Measurements from ENCODE around the gene FERMT3.

Gene FERMT3

DNA sequence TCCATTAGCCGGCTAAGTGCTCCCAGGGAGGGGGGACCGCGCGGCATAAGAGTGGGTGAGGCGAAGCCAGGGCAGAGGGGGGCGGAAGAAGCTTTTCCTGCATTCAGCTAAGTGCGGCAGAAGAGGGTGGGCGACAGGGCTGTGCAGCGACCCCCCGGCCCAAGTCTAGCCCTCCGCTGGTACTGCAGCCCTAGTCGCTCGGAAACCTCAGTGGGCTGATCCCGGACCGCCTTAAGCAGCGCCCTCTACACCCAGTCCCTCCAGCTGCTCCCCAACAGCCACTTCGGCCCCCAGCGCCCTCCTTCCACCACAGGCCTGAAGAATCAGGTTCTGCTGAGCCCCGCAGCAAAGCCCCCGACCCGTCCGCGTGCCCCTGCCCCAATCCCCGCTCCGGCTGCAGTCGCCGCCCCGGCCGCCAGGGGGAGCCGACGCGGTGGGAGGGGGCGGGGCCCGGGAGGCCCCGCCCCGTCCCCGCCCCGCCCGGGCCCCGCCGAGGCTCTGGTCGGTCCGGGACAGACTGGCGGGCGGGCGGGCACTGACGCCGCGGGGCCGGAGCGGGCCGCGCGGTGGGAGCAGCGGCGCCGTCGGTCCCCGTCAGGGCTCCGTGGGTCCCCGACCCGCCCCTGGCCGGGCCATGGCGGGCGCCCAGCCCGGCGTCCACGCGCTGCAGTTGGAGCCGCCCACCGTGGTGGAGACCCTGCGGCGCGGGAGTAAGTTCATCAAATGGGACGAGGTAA lies 44.7 kb downstream of the FERMT3 start, which contains the start of gene PLCB3:
TSS of gene PLCB3 (plus strand) at position 515 of the 737 bp plus-strand sequence. CDS start at position 635, 120 bp downstream.
- peak; percentile 59 to 63 for DNase-seq

DNA sequence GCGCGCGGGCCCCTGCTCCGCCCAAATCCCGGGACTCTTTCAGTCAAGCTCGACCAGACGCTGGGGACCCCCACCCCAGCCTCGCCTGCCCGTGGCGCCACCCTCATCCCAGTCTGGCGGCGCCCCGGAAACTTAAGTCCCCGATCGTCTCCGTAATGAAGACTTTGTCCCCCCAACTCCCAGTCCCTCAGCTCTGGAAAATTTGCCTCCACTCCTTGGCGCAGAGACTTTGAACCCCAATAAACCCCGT lies 45.2 kb downstream of the FERMT3 start:
- DNase-seq = no peak

- DNase-seq = no peak
These were observed 45.7 kb downstream of the FERMT3 start for GRCh38 chr11:64252003-64252872.

DNA sequence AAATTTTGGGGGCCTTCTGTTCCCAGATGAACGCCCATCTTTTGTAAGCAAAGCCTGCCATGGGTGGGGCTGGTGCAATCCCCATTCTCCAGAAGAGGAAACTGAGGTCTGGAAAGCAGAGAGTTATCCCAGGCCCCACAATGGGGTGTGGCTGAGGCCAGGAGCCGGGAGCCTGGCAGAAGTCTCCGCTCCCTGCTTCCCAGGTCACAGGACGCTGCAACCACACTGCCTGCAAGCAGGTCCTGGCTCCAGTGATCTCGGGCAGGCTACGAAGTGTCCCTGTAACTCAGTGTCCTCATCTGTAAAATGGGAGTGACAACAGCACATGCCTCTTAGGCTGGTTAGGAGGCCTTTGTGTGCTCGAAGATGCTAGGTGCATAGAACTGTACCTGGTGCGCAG lies 46.5 kb downstream of the FERMT3 start:
- no peak for DNase-seq

DNA sequence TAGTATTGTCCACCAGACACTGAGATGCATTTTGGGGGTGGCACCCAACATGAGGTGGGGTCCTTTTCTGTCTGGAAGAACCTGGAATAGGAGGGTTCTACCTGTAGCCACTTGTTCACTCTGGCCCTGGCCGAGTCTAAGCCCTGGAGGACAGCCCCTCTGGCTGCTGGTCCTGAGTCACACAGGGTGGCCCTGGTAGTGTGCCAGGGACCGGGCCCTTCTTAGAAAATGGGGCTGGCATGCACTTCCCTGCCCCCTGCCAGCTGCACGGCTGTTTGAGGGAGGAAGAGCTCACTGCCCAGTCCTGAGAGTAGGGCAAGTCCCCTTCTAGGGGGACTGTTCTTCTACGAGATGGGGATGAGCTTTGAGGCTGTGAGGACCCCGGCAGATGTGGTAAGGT lies 47.0 kb downstream of the FERMT3 start:
- no peak for DNase-seq

DNA sequence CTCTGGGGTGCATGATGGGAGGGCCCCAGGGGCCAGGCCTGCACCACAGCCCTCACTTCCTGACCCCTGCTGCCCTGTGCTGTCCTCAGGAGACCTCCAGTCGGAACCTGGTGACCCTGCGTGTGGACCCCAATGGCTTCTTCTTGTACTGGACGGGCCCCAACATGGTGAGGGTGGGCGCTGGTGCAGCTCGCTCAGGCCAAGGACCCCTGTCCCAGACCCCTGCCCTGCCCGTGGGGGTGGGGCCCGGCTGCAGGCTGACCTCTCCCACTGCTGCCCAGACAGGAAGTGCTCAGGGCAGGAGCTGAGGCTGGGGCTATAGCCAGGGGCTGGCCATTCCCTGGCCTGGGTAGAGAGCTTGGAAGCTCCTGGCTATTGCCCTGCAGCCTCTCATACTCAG lies 47.8 kb downstream of the FERMT3 start:
- no peak for DNase-seq

- no peak for DNase-seq
These were observed 48.9 kb downstream of the FERMT3 start for GRCh38 chr11:64255135-64256128.

GRCh38 chr11:64256300-64256699 lies 49.8 kb downstream of the FERMT3 start:
- DNase-seq = no peak

DNA sequence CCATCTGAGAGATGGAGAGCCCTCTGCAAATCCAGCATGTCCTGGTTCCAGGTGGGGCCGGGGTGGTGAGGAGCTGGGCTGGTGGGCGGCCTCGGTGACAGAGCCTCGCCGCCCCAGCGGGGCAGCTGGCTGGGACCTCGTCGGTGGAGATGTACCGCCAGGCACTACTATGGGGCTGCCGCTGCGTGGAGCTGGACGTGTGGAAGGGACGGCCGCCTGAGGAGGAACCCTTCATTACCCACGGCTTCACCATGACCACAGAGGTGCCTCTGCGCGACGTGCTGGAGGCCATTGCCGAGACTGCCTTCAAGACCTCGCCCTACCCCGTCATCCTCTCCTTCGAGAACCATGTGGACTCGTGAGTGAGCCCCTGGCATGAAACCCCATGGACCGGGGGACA lies 51.8 kb downstream of the FERMT3 start:
- DNase-seq = no peak

DNA sequence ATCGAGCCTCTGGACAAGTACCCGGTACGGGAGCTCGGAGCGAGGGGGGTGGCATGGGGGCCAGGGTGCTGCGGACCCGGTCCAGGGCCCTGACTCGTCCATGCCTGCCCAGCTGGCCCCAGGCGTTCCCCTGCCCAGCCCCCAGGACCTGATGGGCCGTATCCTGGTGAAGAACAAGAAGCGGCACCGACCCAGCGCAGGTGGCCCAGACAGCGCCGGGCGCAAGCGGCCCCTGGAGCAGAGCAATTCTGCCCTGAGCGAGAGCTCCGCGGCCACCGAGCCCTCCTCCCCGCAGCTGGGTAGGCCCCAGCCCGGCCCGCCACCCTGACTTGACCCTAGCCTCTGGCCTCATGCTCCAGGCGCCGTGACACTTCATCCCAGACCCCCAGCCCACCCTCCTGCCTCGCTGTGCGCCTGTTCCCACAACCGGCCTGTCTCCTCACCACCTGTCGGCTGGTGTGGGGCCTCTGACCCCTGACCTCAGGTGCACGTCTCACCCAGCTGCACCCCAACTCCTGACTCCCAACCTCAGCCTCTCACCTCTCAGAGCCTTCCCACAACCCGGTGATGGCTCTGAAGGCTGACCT lies 52.5 kb downstream of the FERMT3 start:
- DNase-seq = no peak

DNA sequence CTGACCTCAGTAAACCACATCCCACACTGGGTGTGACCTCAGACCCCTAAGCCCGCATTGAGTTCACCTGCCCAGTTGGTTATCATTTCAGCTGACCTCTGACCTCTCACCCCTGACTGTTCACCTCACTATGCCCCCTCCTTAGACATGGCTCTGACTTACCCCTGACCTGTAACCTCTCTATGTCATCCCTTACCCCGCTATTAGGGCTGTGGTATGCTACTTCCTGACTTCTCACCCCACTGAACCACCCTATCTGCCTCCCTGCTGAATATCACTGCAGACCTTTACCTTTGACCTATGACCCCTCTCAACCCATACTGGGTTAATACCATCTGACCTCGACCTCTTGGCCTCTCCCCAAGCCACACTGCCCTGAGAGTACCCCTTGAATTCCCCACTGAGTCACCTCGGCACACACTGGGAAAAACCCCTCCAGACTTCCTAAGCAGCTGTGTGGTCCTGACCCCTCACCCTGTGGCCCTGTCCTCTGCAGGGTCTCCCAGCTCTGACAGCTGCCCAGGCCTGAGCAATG lies 53.1 kb downstream of the FERMT3 start:
- no peak for DNase-seq

DNA sequence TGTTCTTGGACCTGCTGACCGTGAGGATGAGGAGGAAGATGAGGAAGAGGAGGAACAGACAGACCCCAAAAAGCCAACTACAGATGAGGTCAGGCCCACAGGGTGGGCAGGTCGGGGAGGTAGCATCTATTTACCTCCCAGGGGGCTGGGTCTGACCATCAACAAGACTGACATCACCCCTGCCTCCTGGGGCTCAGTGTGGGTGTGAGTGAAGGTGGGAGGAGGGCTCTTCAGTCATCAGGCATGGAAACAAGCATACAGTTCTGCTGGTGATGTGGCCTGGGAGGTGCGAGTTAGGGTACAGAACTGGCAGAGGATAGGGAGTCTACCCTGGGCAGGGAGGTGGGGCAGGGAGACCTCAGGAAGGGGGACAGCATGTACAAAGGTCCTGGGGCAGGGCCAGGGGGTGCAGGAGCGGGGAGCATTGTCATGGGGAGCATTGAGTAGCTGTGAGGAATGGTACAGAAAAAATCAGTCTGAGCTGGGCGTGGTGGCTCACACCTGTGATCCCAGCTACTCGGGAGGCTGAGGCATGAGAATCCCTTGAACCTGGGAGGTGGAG lies 53.7 kb downstream of the FERMT3 start:
- DNase-seq = no peak

DNA sequence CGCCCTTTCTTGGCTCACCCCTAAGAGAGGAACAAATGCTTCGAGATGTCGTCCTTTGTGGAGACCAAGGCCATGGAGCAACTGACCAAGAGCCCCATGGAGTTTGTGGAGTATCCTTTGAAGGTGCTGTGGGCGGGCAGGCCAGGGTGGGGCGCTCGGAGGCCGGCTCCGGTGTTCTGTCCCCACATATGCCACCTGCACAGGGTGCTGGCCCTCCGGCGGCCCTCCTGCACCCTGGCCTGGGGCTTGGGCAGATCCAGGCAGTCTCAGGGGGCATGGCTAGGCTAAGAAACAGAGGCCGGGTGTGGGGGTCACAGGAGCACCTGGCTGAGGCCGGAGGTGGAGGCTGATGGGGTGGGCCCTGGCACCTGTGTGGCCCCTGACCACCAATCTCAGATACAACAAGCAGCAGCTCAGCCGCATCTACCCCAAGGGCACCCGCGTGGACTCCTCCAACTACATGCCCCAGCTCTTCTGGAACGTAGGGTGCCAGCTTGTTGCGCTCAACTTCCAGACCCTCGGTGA lies 55.1 kb downstream of the FERMT3 start:
- DNase-seq = no peak

DNA sequence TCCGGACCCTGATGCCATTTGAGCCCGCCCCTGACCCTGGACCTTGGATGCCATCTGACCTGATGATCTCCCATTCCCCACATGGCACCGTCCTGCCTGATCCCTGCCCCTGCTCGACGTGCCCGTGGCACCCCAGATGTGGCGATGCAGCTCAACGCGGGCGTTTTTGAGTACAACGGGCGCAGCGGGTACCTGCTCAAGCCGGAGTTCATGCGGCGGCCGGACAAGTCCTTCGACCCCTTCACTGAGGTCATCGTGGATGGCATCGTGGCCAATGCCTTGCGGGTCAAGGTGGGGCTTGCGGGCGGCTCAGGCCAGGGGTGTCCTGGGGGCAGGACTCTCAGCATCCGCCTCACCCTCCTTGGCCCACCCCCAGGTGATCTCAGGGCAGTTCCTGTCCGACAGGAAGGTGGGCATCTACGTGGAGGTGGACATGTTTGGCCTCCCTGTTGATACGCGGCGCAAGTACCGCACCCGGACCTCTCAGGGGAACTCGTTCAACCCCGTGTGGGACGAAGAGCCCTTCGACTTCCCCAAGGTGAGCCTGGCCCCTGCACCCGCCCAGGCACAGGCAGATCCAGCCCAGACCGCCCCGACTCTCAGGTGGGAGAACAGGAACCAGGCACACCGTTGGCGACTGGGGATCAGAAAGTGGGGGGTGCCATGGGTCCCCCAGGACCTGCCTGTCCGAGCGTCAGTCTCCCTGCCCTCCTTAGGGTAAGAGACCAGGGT lies 55.9 kb downstream of the FERMT3 start:
- no peak for DNase-seq

- no peak for DNase-seq
These were observed 56.8 kb downstream of the FERMT3 start for GRCh38 chr11:64263021-64263946.

GRCh38 chr11:64263947-64264317 lies 57.4 kb downstream of the FERMT3 start:
- no peak for DNase-seq

- no peak for DNase-seq
These were observed 57.9 kb downstream of the FERMT3 start for GRCh38 chr11:64264371-64264852.

GRCh38 chr11:64265176-64266160 lies 58.9 kb downstream of the FERMT3 start:
- DNase-seq = no peak

- DNase-seq = no peak
These were observed 59.8 kb downstream of the FERMT3 start for GRCh38 chr11:64266339-64266738.
